GM18951 (cell line): Measurements from ENCODE around the gene LCOR.
"Not testable (repeated sequence)": the region's sequence is repeated elsewhere in the genome, so short reads cannot be mapped to it uniquely, and the experiment has no call there.

Experiments
- POLR2A ChIP-seq: IDR thresholded peaks from 4 replicates; pipeline ENCODE4 v1.6.1; 2011; ENCODE audit warnings: mild to moderate bottlenecking; ENCODE audit not compliant: insufficient read length, insufficient read depth; ENCODE audit errors: extremely low read depth
- in situ Hi-C: fragments of 300-500 bp; cut with MboI; formaldehyde crosslinking; loops from one replicate; pipeline ENCODE4 v1.12.0; 2022; ENCODE audit warnings: low sequenced_read_pairs, mixed read lengths, inconsistent platforms; ENCODE audit not compliant: unreplicated experiment

The LCOR gene

GRCh38 chr10:97025613-97026242 is 193.6 kb downstream of the LCOR start:
- in situ Hi-C loops = no loop called here
- no peak for TF ChIP-seq POLR2A

GRCh38 chr10:97028126-97028831 is 196.2 kb downstream of the LCOR start:
- in situ Hi-C loops = no loop called here
- TF ChIP-seq POLR2A = no peak

GRCh38 chr10:97028832-97029178 is 196.7 kb downstream of the LCOR start:
- no peak for TF ChIP-seq POLR2A
- in situ Hi-C loops = no loop called here

- no peak for TF ChIP-seq POLR2A
- in situ Hi-C loops = no loop called here
Measured at GRCh38 chr10:97029271-97029670, 197.2 kb downstream of the LCOR start.

- in situ Hi-C loops = no loop called here
- TF ChIP-seq POLR2A = no peak
Measured at GRCh38 chr10:97030894-97031293, 198.8 kb downstream of the LCOR start.

GRCh38 chr10:97031459-97031858 is 199.4 kb downstream of the LCOR start:
- in situ Hi-C loops = no loop called here
- no peak for TF ChIP-seq POLR2A

- TF ChIP-seq POLR2A = no peak
- in situ Hi-C loops = no loop called here
Measured at GRCh38 chr10:97032624-97033023, 200.5 kb downstream of the LCOR start.

GRCh38 chr10:97033841-97034240 is 201.7 kb downstream of the LCOR start:
- in situ Hi-C loops = not testable (repeated sequence)

- in situ Hi-C loops = no loop called here
- TF ChIP-seq POLR2A = no peak
Measured at GRCh38 chr10:97034301-97034700, 202.2 kb downstream of the LCOR start.

GRCh38 chr10:97034958-97035769 is 203.1 kb downstream of the LCOR start:
- TF ChIP-seq POLR2A = no peak
- in situ Hi-C loops = no loop called here

GRCh38 chr10:97037365-97038361 is 205.6 kb downstream of the LCOR start:
- no peak for TF ChIP-seq POLR2A
- in situ Hi-C loops = no loop called here

GRCh38 chr10:97038688-97039087 is 206.6 kb downstream of the LCOR start:
- in situ Hi-C loops = no loop called here
- TF ChIP-seq POLR2A = no peak

- in situ Hi-C loops = no loop called here
- no peak for TF ChIP-seq POLR2A
Measured at GRCh38 chr10:97039538-97040247, 207.6 kb downstream of the LCOR start.

- TF ChIP-seq POLR2A = no peak
- in situ Hi-C loops = no loop called here
Measured at GRCh38 chr10:97040248-97040584, 208.1 kb downstream of the LCOR start.
